ENCODE results near the gene KCNIP4.

- TF ChIP-seq POLR2A (IDR thresholded peaks at IDR 0.05) (no peak), CTCF (IDR thresholded peaks at IDR 0.05 in 8 of 11, conservative IDR thresholded peaks at IDR 0.05 in 3 of 11) (no peak), POLR2AphosphoS5 (IDR thresholded peaks at IDR 0.05) (no peak)
Observed at GRCh38 chr4:21695141-21695540, 253.4 kb downstream of the KCNIP4 start.
